Measurements from ENCODE around the gene CCDC177.

The CCDC177 gene

GRCh38 chr14:69600304-69600891, 25.7 kb upstream of the CCDC177 start:
- in situ Hi-C loops (cut with HindIII; ENCODE audit: low sequenced_read_pairs), result no loop called here

GRCh38 chr14:69599431-69599830, 24.8 kb upstream of the CCDC177 start:
- in situ Hi-C loops (cut with HindIII; ENCODE audit: low sequenced_read_pairs), result loop anchor here (5.0 kb wide), 2 partner anchors 48 to 93 kb away; no protein-coding TSS in a partner anchor

- in situ Hi-C loops (cut with HindIII; ENCODE audit: low sequenced_read_pairs), result loop anchor here (5.0 kb wide), 2 partner anchors 52 to 97 kb away; no protein-coding TSS in a partner anchor
These were observed 20.7 kb upstream of the CCDC177 start for GRCh38 chr14:69595336-69595735.

- in situ Hi-C loops (cut with HindIII; ENCODE audit: low sequenced_read_pairs), result loop anchor here (5.0 kb wide), 2 partner anchors 52 to 97 kb away; no protein-coding TSS in a partner anchor
These were observed 20.2 kb upstream of the CCDC177 start for GRCh38 chr14:69594846-69595245.

- in situ Hi-C loops (cut with HindIII; ENCODE audit: low sequenced_read_pairs), result no loop called here
These were observed 18.5 kb upstream of the CCDC177 start for GRCh38 chr14:69593018-69593677.

- in situ Hi-C loops (cut with HindIII; ENCODE audit: low sequenced_read_pairs), result no loop called here
These were observed 16.6 kb upstream of the CCDC177 start for GRCh38 chr14:69591317-69591716.

GRCh38 chr14:69587389-69587788, 12.7 kb upstream of the CCDC177 start:
- in situ Hi-C loops (cut with HindIII; ENCODE audit: low sequenced_read_pairs), result no loop called here

GRCh38 chr14:69586404-69586803, 11.7 kb upstream of the CCDC177 start:
- in situ Hi-C loops (cut with HindIII; ENCODE audit: low sequenced_read_pairs), result no loop called here

GRCh38 chr14:69584389-69584788, 9.7 kb upstream of the CCDC177 start:
- in situ Hi-C loops (cut with HindIII; ENCODE audit: low sequenced_read_pairs), result loop anchor here (5.0 kb wide), 2 partner anchors 42 to 193 kb away; no protein-coding TSS in a partner anchor

GRCh38 chr14:69582829-69583228, 8.2 kb upstream of the CCDC177 start:
- in situ Hi-C loops (cut with HindIII; ENCODE audit: low sequenced_read_pairs), result loop anchor here (5.0 kb wide), 2 partner anchors 41 to 194 kb away; no protein-coding TSS in a partner anchor

- in situ Hi-C loops (cut with HindIII; ENCODE audit: low sequenced_read_pairs), result loop anchor here (5.0 kb wide), 2 partner anchors 40 to 195 kb away; no protein-coding TSS in a partner anchor
These were observed 7.5 kb upstream of the CCDC177 start for GRCh38 chr14:69582212-69582611.

- in situ Hi-C loops (cut with HindIII; ENCODE audit: low sequenced_read_pairs), result loop anchor here (5.0 kb wide), 2 partner anchors 39 to 196 kb away; no protein-coding TSS in a partner anchor
These were observed 6.8 kb upstream of the CCDC177 start for GRCh38 chr14:69581316-69581935.

GRCh38 chr14:69580009-69580577, 5.4 kb upstream of the CCDC177 start:
- in situ Hi-C loops (cut with HindIII; ENCODE audit: low sequenced_read_pairs), result loop anchor here (5.0 kb wide), 2 partner anchors 38 to 197 kb away; no protein-coding TSS in a partner anchor

- in situ Hi-C loops (cut with HindIII; ENCODE audit: low sequenced_read_pairs), result no loop called here
These were observed 4.8 kb upstream of the CCDC177 start for GRCh38 chr14:69579476-69579875.

- in situ Hi-C loops (cut with HindIII; ENCODE audit: low sequenced_read_pairs), result loop anchor here (5.0 kb wide), 1 partner anchor 72 kb away; no protein-coding TSS in a partner anchor
These were observed 254 bp upstream of the CCDC177 start for GRCh38 chr14:69574954-69575295.

- in situ Hi-C loops (cut with HindIII; ENCODE audit: low sequenced_read_pairs), result loop anchor here (5.0 kb wide), 1 partner anchor 73 kb away; no protein-coding TSS in a partner anchor
These were observed 824 bp downstream of the CCDC177 start for GRCh38 chr14:69573831-69574262.

- in situ Hi-C loops (cut with HindIII; ENCODE audit: low sequenced_read_pairs), result loop anchor here (5.0 kb wide), 1 partner anchor 74 kb away; no protein-coding TSS in a partner anchor
These were observed 1.4 kb downstream of the CCDC177 start for GRCh38 chr14:69573205-69573830.

GRCh38 chr14:69572841-69573135, 1.9 kb downstream of the CCDC177 start:
- in situ Hi-C loops (cut with HindIII; ENCODE audit: low sequenced_read_pairs), result loop anchor here (5.0 kb wide), 1 partner anchor 75 kb away; no protein-coding TSS in a partner anchor

GRCh38 chr14:69572030-69572840, 2.4 kb downstream of the CCDC177 start:
- in situ Hi-C loops (cut with HindIII; ENCODE audit: low sequenced_read_pairs), result loop anchor here (5.0 kb wide), 1 partner anchor 75 kb away; no protein-coding TSS in a partner anchor

Measured in endothelial cell of hepatic sinusoid (primary cell).